SK-N-SH (cell line): ENCODE results near the gene ARHGEF37. TPM values are rescaled to one million over a fixed set of nuclear protein-coding genes. Genes with fewer than 3 reads are reported as not detected.

Experiments
- CTCF ChIA-PET: fragments of 300-600, 350-600 bp; formaldehyde crosslinking; extraction: SDS; loops from one replicate; lab custom pipeline; 2021; lab: Yijun Ruan, JAX
- POLR2A ChIA-PET: fragments of 350-600 bp; sonication (Branson Sonifier 250); formaldehyde crosslinking; extraction: SDS; loops from one replicate; lab custom pipeline; 2020; ENCODE audit warnings: antibody characterized with exemption, inconsistent platforms; lab: Yijun Ruan, JAX
- DNase-seq: peaks from one replicate; pipeline ENCODE4 v3.0.0; 2012
- H2AFZ ChIP-seq: fragments of 200-600 bp; sonication (generic); 2 replicates; pipeline ENCODE4 v1.8.1; 2016; ENCODE audit warnings: antibody characterized with exemption, mild to moderate bottlenecking, low read depth
- H3F3A ChIP-seq: fragments of 200-600 bp; sonication (generic); replicated peaks from 2 replicates; pipeline ENCODE3; 2016; ENCODE audit warnings: antibody characterized with exemption, mild to moderate bottlenecking; ENCODE audit not compliant: insufficient read depth
- H3K27ac ChIP-seq, 2 experiments: fragments of 200-500 bp in 1 of 2; fragments of 200-600 bp in 1 of 2; sonication (Bioruptor generic) in 1 of 2; sonication (generic), shearing (Covaris generic) in 1 of 2; 2 replicates each; pipeline versions ENCODE4 v1.5.1 to v1.6.1; 2014 to 2016; ENCODE audit warnings: low read depth in 2 of 2, inconsistent platforms in 1 of 2, low read length in 1 of 2, mild to moderate bottlenecking in 1 of 2, mixed read lengths in 1 of 2
- H3K27me3 ChIP-seq: fragments of 200-600 bp; sonication (generic), shearing (Covaris generic); 2 replicates; pipeline ENCODE4 v1.6.1; 2016; ENCODE audit warnings: mixed run types; ENCODE audit not compliant: insufficient read depth
- H3K36me3 ChIP-seq, 2 experiments: fragments of 200-500 bp in 1 of 2; fragments of 200-600 bp in 1 of 2; sonication (Bioruptor generic) in 1 of 2; sonication (generic) in 1 of 2; replicated peaks in 1 of 2; 2 replicates each; pipeline versions ENCODE3 to v1.5.1; 2014 to 2016; ENCODE audit warnings: low read length in 1 of 2, mild to moderate bottlenecking in 1 of 2; ENCODE audit not compliant: insufficient read depth in 2 of 2, control insufficient read depth in 1 of 2
- H3K4me1 ChIP-seq, 2 experiments: fragments of 200-500 bp in 1 of 2; fragments of 200-600 bp in 1 of 2; sonication (Bioruptor generic) in 1 of 2; sonication (generic), shearing (Covaris generic) in 1 of 2; 2 replicates each; pipeline versions ENCODE4 v1.5.1 to v1.6.1; 2014 to 2016; ENCODE audit warnings: low read depth in 1 of 2, low read length in 1 of 2, mixed run types in 1 of 2; ENCODE audit not compliant: insufficient read depth in 2 of 2, control insufficient read depth in 1 of 2
- H3K4me2 ChIP-seq: fragments of 200-600 bp; sonication (generic), shearing (Covaris generic); 2 replicates; pipeline ENCODE4 v1.6.1; 2017; ENCODE audit warnings: mixed run types
- H3K4me3 ChIP-seq, 2 experiments: fragments of 200-500 bp in 1 of 2; fragments of 200-600 bp in 1 of 2; sonication (Bioruptor generic) in 1 of 2; sonication (generic), shearing (Covaris generic) in 1 of 2; 2 replicates each; pipeline versions ENCODE4 v1.5.1 to v1.8.1; 2014 to 2016; ENCODE audit warnings: low read depth in 2 of 2, inconsistent platforms in 1 of 2, low read length in 1 of 2, mild to moderate bottlenecking in 1 of 2, mixed read lengths in 1 of 2, moderate library complexity in 1 of 2
- H3K79me2 ChIP-seq: fragments of 200-600 bp; sonication (generic); 2 replicates; pipeline ENCODE4 v1.8.1; 2017; ENCODE audit warnings: mild to moderate bottlenecking; ENCODE audit not compliant: insufficient read depth
- H3K9ac ChIP-seq: fragments of 200-600 bp; sonication (generic); 2 replicates; pipeline ENCODE4 v1.6.1; 2017; ENCODE audit warnings: mixed run types
- H3K9me2 ChIP-seq: fragments of 200-600 bp; sonication (generic); 2 replicates; pipeline ENCODE4 v1.6.1; 2017; ENCODE audit warnings: mixed run types
- H3K9me3 ChIP-seq: fragments of 200-600 bp; sonication (generic); 2 replicates; pipeline ENCODE4 v1.6.1; 2017; ENCODE audit warnings: mixed run types, mild to moderate bottlenecking, moderate library complexity
- H4K20me1 ChIP-seq: fragments of 200-600 bp; sonication (generic); 2 replicates; pipeline ENCODE4 v1.6.1; 2017; ENCODE audit warnings: mild to moderate bottlenecking, mixed run types; ENCODE audit not compliant: insufficient read depth
- CHD2 ChIP-seq: fragments of 150-350 bp; IDR thresholded peaks from 2 replicates; pipeline ENCODE4 v1.6.1; 2018; ENCODE audit warnings: low read length; ENCODE audit not compliant: partially characterized antibody
- CTCF ChIP-seq: fragments of 200-600 bp; sonication (generic); IDR thresholded peaks from 2 replicates; pipeline ENCODE4 v1.6.1; 2017; ENCODE audit warnings: antibody characterized with exemption, mild to moderate bottlenecking, moderate library complexity
- EZH2phosphoT487 ChIP-seq: fragments of 200-600 bp; sonication (generic); IDR thresholded peaks from 2 replicates; pipeline ENCODE4 v1.6.1; 2017; ENCODE audit warnings: low read depth, mixed run types, mild to moderate bottlenecking, antibody characterized with exemption, moderate library complexity, borderline replicate concordance
- FOXJ3 ChIP-seq: sonication (generic); formaldehyde crosslinking; IDR thresholded peaks from 2 replicates; pipeline ENCODE4 v1.5.1; 2020; ENCODE audit warnings: mild to moderate bottlenecking, missing genetic modification reagents
- IRF3 ChIP-seq: fragments of 150-350 bp; IDR thresholded peaks from 2 replicates; pipeline ENCODE4 v1.6.1; 2016; ENCODE audit warnings: mild to moderate bottlenecking, low read depth, low read length
- MAX ChIP-seq: IDR thresholded peaks from 2 replicates; pipeline ENCODE4 v1.4.0; 2012; ENCODE audit warnings: low read depth
- NFIC ChIP-seq: IDR thresholded peaks from 2 replicates; pipeline ENCODE4 v1.4.0; 2012; ENCODE audit warnings: borderline replicate concordance
- RCOR1 ChIP-seq: fragments of 150-350 bp; IDR thresholded peaks from 2 replicates; pipeline ENCODE4 v1.6.1; 2017; ENCODE audit warnings: antibody characterized with exemption, low read length
- RFX5 ChIP-seq: IDR thresholded peaks from 2 replicates; pipeline ENCODE4 v1.6.1; 2012; ENCODE audit warnings: mild to moderate bottlenecking, improper control_type of control experiment, low read length
- TAF1 ChIP-seq: IDR thresholded peaks from 2 replicates; pipeline ENCODE4 v1.6.1; 2012; ENCODE audit warnings: low read depth, mild to moderate bottlenecking, low read length, moderate library complexity, borderline replicate concordance
- TCF12 ChIP-seq: IDR thresholded peaks from 2 replicates; pipeline ENCODE4 v1.4.0; 2012
- USF1 ChIP-seq: IDR thresholded peaks from 2 replicates; pipeline ENCODE4 v1.4.0; 2012; ENCODE audit warnings: low read depth, borderline replicate concordance
- USF2 ChIP-seq: fragments of 150-350 bp; IDR thresholded peaks from 2 replicates; pipeline ENCODE4 v1.6.1; 2017; ENCODE audit warnings: antibody characterized with exemption, low read length, low read depth, borderline replicate concordance
- YY1 ChIP-seq: IDR thresholded peaks from 2 replicates; pipeline ENCODE4 v1.4.0; 2012; ENCODE audit warnings: low read depth, mild to moderate bottlenecking
- WGBS: methylation state at CpG from one replicate; pipeline ENCODE4 v1.1.6; 2017; ENCODE audit warnings: low lambda C conversion rate; 5-methylcytosine and 5-hydroxymethylcytosine counted together
- polyA plus RNA-seq, 3 experiments: library from polyadenylated mRNA; depleted of rRNA; stranded (reverse); fragments of >200 nt; gene quantifications; 2 replicates each; pipeline ENCODE4 v1.2.3, GENCODE V29; 2012

ARHGEF37 gene
- polyA plus RNA-seq, 1 of the 3 experiments (the other 2 are of a cell fraction) = 0.94 TPM

- TF ChIP-seq CHD2 = no peak
- TF ChIP-seq FOXJ3 (CRISPR knock-in tag) = no peak
Observed at GRCh38 chr5:149658299-149658698, 77.0 kb downstream of the ARHGEF37 start (continued).

GRCh38 chr5:149664083-149664482 lies 82.8 kb downstream of the ARHGEF37 start:
- H3K4me1 ChIP-seq = no peaks in the 10 kb centered on the region; a peak in 1 of 4 replicates
- ChIA-PET CTCF (interaction anchor here (0.9 to 1.9 kb wide), 6 partner anchors 10 to 326 kb away, joined by 3 to 8 read pairs (median 4); no protein-coding TSS in a partner anchor), POLR2A (no interaction called here)
- no peaks in the 10 kb centered on the region for H3K36me3 ChIP-seq
- 73% methylated on average over 1 of the region's 1 CpG for WGBS
- H2AFZ ChIP-seq = no peak overlapping the region
- H3K27ac ChIP-seq = no peak overlapping the region
- no peaks in the 10 kb centered on the region for H3K9me2 ChIP-seq
- no peak overlapping the region for H3K9ac ChIP-seq
- H3K27me3 ChIP-seq = no peaks in the 10 kb centered on the region
- no peaks in the 10 kb centered on the region for H3K79me2 ChIP-seq
- no peak overlapping the region for H3K4me2 ChIP-seq
- H4K20me1 ChIP-seq = no peaks in the 10 kb centered on the region
- no peaks in the 10 kb centered on the region for H3K9me3 ChIP-seq
- no peak for TF ChIP-seq NFIC
- TF ChIP-seq TAF1 = no peak
- TF ChIP-seq IRF3 = no peak
- TF ChIP-seq USF1 = no peak
- TF ChIP-seq YY1 = no peak
- TF ChIP-seq TCF12 = no peak
- no peak for TF ChIP-seq CTCF
- no peak for TF ChIP-seq EZH2phosphoT487
- no peak for TF ChIP-seq RCOR1
- TF ChIP-seq USF2 = no peak
- no peak for TF ChIP-seq MAX
- no peak for TF ChIP-seq RFX5
- TF ChIP-seq, all 33 proteins: peak for 0
- Histone ChIP-seq H3F3A (no peaks in the 10 kb centered on the region), H3K4me3 (no peak overlapping the region)
- no peak for DNase-seq
